H1 (cell line): ENCODE measurements around the gene PBXIP1. TPM values are rescaled to one million over a fixed set of nuclear protein-coding genes. Genes with fewer than 3 reads are reported as not detected.

ENCODE experiments used
- CTCF ChIA-PET: fragments of 300-600 bp; sonication (Branson Sonifier 250); formaldehyde crosslinking; loops from one replicate; lab custom pipeline; 2021; ENCODE audit not compliant: partially characterized antibody; lab: Charles Lee
- POLR2A ChIA-PET: fragments of 300-600 bp; sonication (Branson Sonifier 250); formaldehyde crosslinking; loops from one replicate; lab custom pipeline; 2021; ENCODE audit warnings: inconsistent platforms; ENCODE audit not compliant: partially characterized antibody; lab: Charles Lee
- DNase-seq, 2 experiments: peaks; one replicate each; pipeline versions ENCODE4 v3.0.0 to v3.0.0-alpha.2; 2010 to 2022; ENCODE audit warnings: low spot score in 2 of 2, low read depth in 1 of 2, mixed read lengths in 1 of 2
- FAIRE-seq: peaks from 2 replicates; lab custom pipeline; 2011; peaks lifted over from hg19 to GRCh38; lab: Jason Lieb, UNC
- H2AFZ ChIP-seq: 2 replicates; pipeline ENCODE4 v1.8.1; 2012; ENCODE audit warnings: low read length, inconsistent platforms
- H2AK5ac ChIP-seq: 2 replicates; pipeline ENCODE4 v1.6.1; 2013; ENCODE audit warnings: low read depth, low read length
- H2BK120ac ChIP-seq: replicated peaks from 2 replicates; pipeline ENCODE3; 2013; ENCODE audit warnings: low read depth, low read length, inconsistent platforms
- H2BK12ac ChIP-seq: 2 replicates; pipeline ENCODE4 v1.6.1; 2013; ENCODE audit warnings: low read depth, low read length
- H2BK15ac ChIP-seq: 2 replicates; pipeline ENCODE4 v1.6.1; 2013; ENCODE audit warnings: low read length
- H2BK20ac ChIP-seq: 2 replicates; pipeline ENCODE4 v1.6.1; 2013; ENCODE audit warnings: low read length
- H2BK5ac ChIP-seq: 2 replicates; pipeline ENCODE4 v1.6.1; 2013; ENCODE audit warnings: low read depth, low read length
- H3K14ac ChIP-seq: 2 replicates; pipeline ENCODE4 v1.6.1; 2013; ENCODE audit warnings: inconsistent platforms; ENCODE audit not compliant: insufficient read length
- H3K18ac ChIP-seq: 2 replicates; pipeline ENCODE4 v1.6.1; 2013; ENCODE audit warnings: low read length; ENCODE audit errors: extremely low read depth
- H3K23ac ChIP-seq: 2 replicates; pipeline ENCODE4 v1.6.1; 2013; ENCODE audit warnings: inconsistent platforms; ENCODE audit not compliant: insufficient read length
- H3K23me2 ChIP-seq: 2 replicates; pipeline ENCODE4 v1.6.1; 2013; ENCODE audit warnings: low read depth, low read length
- H3K27ac ChIP-seq: 2 replicates; pipeline ENCODE4 v1.6.1; 2011; ENCODE audit warnings: low read depth, low read length, inconsistent platforms
- H3K27me3 ChIP-seq, 4 experiments: replicated peaks in 1 of 4; 1 replicate in 1 of 4; 2 replicates in 3 of 4; pipeline versions ENCODE4 v1.6.1 to v1.8.1; 2011 to 2013; ENCODE audit warnings: low read length in 3 of 4, mild to moderate bottlenecking in 3 of 4, inconsistent platforms in 2 of 4, mixed read lengths in 2 of 4, moderate library complexity in 1 of 4; ENCODE audit not compliant: control insufficient read depth in 3 of 4, insufficient read depth in 3 of 4; ENCODE audit errors: extremely low read depth in 1 of 4
- H3K36me3 ChIP-seq, 4 experiments: 2 replicates each; pipeline versions ENCODE4 v1.6.1 to v1.8.1; 2011 to 2013; ENCODE audit warnings: mild to moderate bottlenecking in 4 of 4, low read length in 3 of 4, moderate library complexity in 2 of 4, control low read depth in 1 of 4, inconsistent platforms in 1 of 4; ENCODE audit not compliant: insufficient read depth in 4 of 4, control insufficient read depth in 2 of 4
- H3K4ac ChIP-seq: replicated peaks from 2 replicates; pipeline ENCODE3; 2013; ENCODE audit warnings: low read length, low read depth, mixed read lengths, inconsistent platforms; ENCODE audit not compliant: insufficient read length
- H3K4me1 ChIP-seq, 4 experiments: replicated peaks in 1 of 4; 1 replicate in 1 of 4; 2 replicates in 3 of 4; pipeline versions ENCODE4 v1.6.1 to v1.8.1; 2011 to 2013; ENCODE audit warnings: low read length in 3 of 4, inconsistent platforms in 2 of 4, mixed read lengths in 1 of 4; ENCODE audit not compliant: insufficient read depth in 4 of 4, control insufficient read depth in 3 of 4
- H3K4me2 ChIP-seq, 2 experiments: 2 replicates each; pipeline versions ENCODE4 v1.6.1 to v1.8.1; 2011 to 2013; ENCODE audit warnings: low read depth in 2 of 2, low read length in 2 of 2, control low read depth in 1 of 2, inconsistent platforms in 1 of 2, mild to moderate bottlenecking in 1 of 2; ENCODE audit not compliant: insufficient read depth in 1 of 2
- H3K4me3 ChIP-seq, 4 experiments: fragments of 200-600, 300-600 bp in 1 of 4; sonication (generic), shearing (Covaris generic), sonication (Bioruptor Twin) in 1 of 4; 2 replicates each; pipeline versions ENCODE4 v1.5.1 to v1.8.1; 2011 to 2016; ENCODE audit warnings: low read length in 4 of 4, low read depth in 3 of 4, control low read depth in 2 of 4, inconsistent platforms in 2 of 4, mild to moderate bottlenecking in 2 of 4, mixed read lengths in 1 of 4, moderate library complexity in 1 of 4; ENCODE audit not compliant: insufficient read depth in 2 of 4; ENCODE audit errors: extremely low read depth in 1 of 4
- H3K56ac ChIP-seq: replicated peaks from 2 replicates; pipeline ENCODE3; 2013; ENCODE audit warnings: low read depth, mild to moderate bottlenecking, mixed read lengths, low read length, inconsistent platforms; ENCODE audit not compliant: insufficient read length
- H3K79me1 ChIP-seq: 2 replicates; pipeline ENCODE4 v1.6.1; 2013; ENCODE audit warnings: low read depth, low read length, control low read depth
- H3K79me2 ChIP-seq, 2 experiments: 2 replicates each; pipeline versions ENCODE4 v1.6.1 to v1.8.1; 2012 to 2013; ENCODE audit warnings: low read length in 2 of 2, mild to moderate bottlenecking in 2 of 2, inconsistent platforms in 1 of 2; ENCODE audit not compliant: insufficient read depth in 2 of 2, control insufficient read depth in 1 of 2
- H3K9ac ChIP-seq, 4 experiments: replicated peaks in 1 of 4; 1 replicate in 1 of 4; 2 replicates in 3 of 4; pipeline versions ENCODE4 v1.6.1 to v1.8.1; 2011 to 2013; ENCODE audit warnings: low read depth in 3 of 4, low read length in 3 of 4, control low read depth in 2 of 4, mild to moderate bottlenecking in 2 of 4, moderate library complexity in 2 of 4, inconsistent platforms in 1 of 4; ENCODE audit errors: extremely low read depth in 1 of 4
- H3K9me3 ChIP-seq, 2 experiments: 2 replicates each; pipeline versions ENCODE4 v1.6.1 to v1.8.1; 2012 to 2013; ENCODE audit warnings: mild to moderate bottlenecking in 2 of 2, moderate library complexity in 2 of 2, control low read depth in 1 of 2, inconsistent platforms in 1 of 2, low read depth in 1 of 2, low read length in 1 of 2, mixed read lengths in 1 of 2; ENCODE audit not compliant: insufficient read depth in 2 of 2
- H4K20me1 ChIP-seq, 2 experiments: replicated peaks in 1 of 2; 2 replicates each; pipeline versions ENCODE3 to v1.8.1; 2011 to 2013; ENCODE audit warnings: inconsistent platforms in 2 of 2, low read length in 2 of 2, mild to moderate bottlenecking in 1 of 2; ENCODE audit not compliant: insufficient read depth in 2 of 2, control insufficient read depth in 1 of 2
- H4K5ac ChIP-seq: 2 replicates; pipeline ENCODE4 v1.6.1; 2013; ENCODE audit warnings: low read length, low read depth, mixed read lengths, inconsistent platforms; ENCODE audit not compliant: insufficient read length
- H4K8ac ChIP-seq: 2 replicates; pipeline ENCODE4 v1.8.0; 2013; ENCODE audit warnings: mild to moderate bottlenecking, moderate library complexity, low read length, inconsistent platforms; ENCODE audit not compliant: insufficient read depth; ENCODE audit errors: extremely low read depth
- H4K91ac ChIP-seq: replicated peaks from 2 replicates; pipeline ENCODE3; 2013; ENCODE audit warnings: low read length, mixed read lengths, inconsistent platforms; ENCODE audit not compliant: insufficient read length
- ATF2 ChIP-seq: IDR thresholded peaks from 2 replicates; pipeline ENCODE4 v1.6.1; 2012; ENCODE audit warnings: low read length, inconsistent platforms
- BCL11A ChIP-seq, 2 experiments: IDR thresholded peaks; one replicate each; pipeline ENCODE4 v1.6.1; 2011; ENCODE audit warnings: low read depth in 2 of 2, low read length in 2 of 2, mild to moderate bottlenecking in 2 of 2
- CBX8 ChIP-seq: fragments of 300-800, 300-1000 bp; sonication (generic); IDR thresholded peaks from 2 replicates; pipeline ENCODE4 v1.7.1; 2016; ENCODE audit warnings: low read depth, low read length, borderline replicate concordance
- CHD1 ChIP-seq: IDR thresholded peaks from 2 replicates; pipeline ENCODE4 v1.6.1; 2012; ENCODE audit warnings: low read depth, low read length, improper control_type of control experiment
- CHD2 ChIP-seq: IDR thresholded peaks from 2 replicates; pipeline ENCODE4 v1.6.1; 2012; ENCODE audit warnings: low read length, improper control_type of control experiment
- FOSL1 ChIP-seq: IDR thresholded peaks from 2 replicates; pipeline ENCODE4 v1.6.1; 2011; ENCODE audit warnings: mild to moderate bottlenecking, low read depth, low read length, moderate library complexity; ENCODE audit not compliant: insufficient read depth
- HDAC6 ChIP-seq: IDR thresholded peaks from one replicate; pipeline ENCODE4 v1.7.1; 2012; ENCODE audit warnings: low read depth, mild to moderate bottlenecking, inconsistent platforms, low read length, moderate library complexity
- RNF2 ChIP-seq: fragments of 200-900, 300-1000 bp; sonication (generic); IDR thresholded peaks from 2 replicates; pipeline ENCODE4 v1.7.1; 2016; ENCODE audit warnings: borderline replicate concordance, low read depth, mild to moderate bottlenecking, antibody characterized with exemption, low read length; ENCODE audit not compliant: poor library complexity, severe bottlenecking; ENCODE audit errors: missing control alignments
- TCF12 ChIP-seq: IDR thresholded peaks from 2 replicates; pipeline ENCODE4 v1.6.1; 2011; ENCODE audit warnings: low read depth, mild to moderate bottlenecking, low read length
- YY1 ChIP-seq: IDR thresholded peaks from 2 replicates; pipeline ENCODE4 v1.6.1; 2011; ENCODE audit warnings: low read depth, mild to moderate bottlenecking, low read length
- WGBS, 2 experiments: shearing (Covaris generic) in 1 of 2; methylation state at CpG; one replicate each; pipeline versions ENCODE4 v1.1.6 to v1.1.7; 2013 to 2015; ENCODE audit warnings: low lambda C conversion rate in 2 of 2, mixed read lengths in 2 of 2, inconsistent platforms in 1 of 2, low coverage in 1 of 2, missing lambda C conversion rate in 1 of 2; ENCODE audit not compliant: insufficient replicate concordance in 2 of 2, insufficient coverage in 1 of 2, insufficient read length in 1 of 2; ENCODE audit errors: extremely low coverage in 1 of 2, missing lambda C conversion rate in 1 of 2; 5-methylcytosine and 5-hydroxymethylcytosine counted together
- polyA plus RNA-seq, 7 experiments: library from polyadenylated mRNA; depleted of rRNA in 3 of 7; stranded (reverse) in 5 of 7; unstranded in 2 of 7; fragments of >200 nt in 5 of 7; fragments of 200-250 nt in 2 of 7; gene quantifications; 1 replicate in 5 of 7; 2 replicates in 1 of 7; 4 replicates in 1 of 7; pipeline versions ENCODE4 v1.2.1 to v1.2.3, GENCODE V29; 2011 to 2013; ENCODE audit warnings: missing spikeins in 2 of 7, mixed read lengths in 2 of 7
- total RNA-seq: library from RNA; stranded (reverse); fragmentation: NEBNext Ultra II Directional; extraction: Animal tissue kit (Norgen Biotek cat#: 25700); gene quantifications from 2 replicates; pipeline ENCODE4 v1.2.1, GENCODE V29; 2021

Gene PBXIP1
- total and polyA plus RNA-seq, 2 of the 8 experiments (the other 6 are each of a cell fraction or from before 2014, with no cell fraction given) = 12.0 to 19.8 TPM

GRCh38 chr1:154962156-154962749, 6.4 kb upstream of the PBXIP1 start:
- Histone ChIP-seq H2BK15ac (no peak overlapping the region), H3K4me2 (peak overlapping the region; percentile 67 to 81), H3K23ac (no peak overlapping the region), H2BK120ac (no peak overlapping the region), H3K56ac (peak overlapping the region; percentile 5), H3K9me3 (no peaks in the 10 kb centered on the region), H3K4me1 (peaks cover 1 to 4% (median 3%) of the 10 kb centered on the region in 4 experiments; a peak in 6 of 7 replicates), H3K27me3 (no peaks in the 10 kb centered on the region; a peak in 1 of 7 replicates), H3K79me2 (peaks cover 0 to 18% of the 10 kb centered on the region in 2 experiments; a peak in 3 of 4 replicates), H2BK20ac (no peak overlapping the region), H3K18ac (peak overlapping the region; percentile 28; the same call in 1 of the 2 replicates), H4K91ac (no peak overlapping the region), H3K14ac (no peak overlapping the region), H3K27ac (peak overlapping the region; percentile 99; the same call in 1 of the 2 replicates), H2AK5ac (no peak overlapping the region), H3K9ac (peak overlapping the region; percentile 19 to 96 (median 94); a peak in 6 of 7 replicates), H2BK12ac (no peak overlapping the region; the same call in 1 of the 2 replicates), H4K8ac (peak overlapping the region; percentile 98), H2AFZ (no peak overlapping the region), H3K36me3 (peaks cover 18 to 44% (median 39%) of the 10 kb centered on the region in 4 experiments), H4K5ac (peak overlapping the region; percentile 67), H3K79me1 (peaks cover 4% of the 10 kb centered on the region), H3K4ac (no peak overlapping the region), H3K4me3 (peak overlapping the region; percentile 50 to 84 (median 54)), H4K20me1 (peaks cover 0 to 8% of the 10 kb centered on the region in 2 experiments), H2BK5ac (no peak overlapping the region), H3K23me2 (no peaks in the 10 kb centered on the region)
- FAIRE-seq (no peak), DNase-seq (no peak)
- POLR2A ChIA-PET = interaction anchor here (1.2 to 42.8 kb wide), 8 partner anchors 3 to 354 kb away, joined by 3 to 662 read pairs (median 4); partner anchors contain the start of genes CKS1B, FLAD1, LENEP and PBXIP1
- CTCF ChIA-PET = interaction anchor here (1.0 to 8.2 kb wide), 8 partner anchors 22 to 98 kb away, joined by 3 to 113 read pairs (median 3); partner anchors contain the start of gene LENEP
- 22% methylated on average over 25 of the region's 25 CpGs; no CpG with 5 or more reads in 1 of the 2 experiments for WGBS, 2 experiments
- TF ChIP-seq CHD2 (no peak), YY1 (no peak), RNF2 (no peak), CHD1 (no peak), TCF12 (no peak), HDAC6 (no peak), FOSL1 (no peak), BCL11A (IDR thresholded peaks at IDR 0.05; ENCODE audit: low read depth in 2 of 2, low read length in 2 of 2) (no peak), ATF2 (peak; percentile 20; the same call in 1 of the 2 replicates), CBX8 (no peak)
